Measurements from ENCODE around the gene NEUROG1.

Gene NEUROG1, protein sequence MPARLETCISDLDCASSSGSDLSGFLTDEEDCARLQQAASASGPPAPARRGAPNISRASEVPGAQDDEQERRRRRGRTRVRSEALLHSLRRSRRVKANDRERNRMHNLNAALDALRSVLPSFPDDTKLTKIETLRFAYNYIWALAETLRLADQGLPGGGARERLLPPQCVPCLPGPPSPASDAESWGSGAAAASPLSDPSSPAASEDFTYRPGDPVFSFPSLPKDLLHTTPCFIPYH

DNA sequence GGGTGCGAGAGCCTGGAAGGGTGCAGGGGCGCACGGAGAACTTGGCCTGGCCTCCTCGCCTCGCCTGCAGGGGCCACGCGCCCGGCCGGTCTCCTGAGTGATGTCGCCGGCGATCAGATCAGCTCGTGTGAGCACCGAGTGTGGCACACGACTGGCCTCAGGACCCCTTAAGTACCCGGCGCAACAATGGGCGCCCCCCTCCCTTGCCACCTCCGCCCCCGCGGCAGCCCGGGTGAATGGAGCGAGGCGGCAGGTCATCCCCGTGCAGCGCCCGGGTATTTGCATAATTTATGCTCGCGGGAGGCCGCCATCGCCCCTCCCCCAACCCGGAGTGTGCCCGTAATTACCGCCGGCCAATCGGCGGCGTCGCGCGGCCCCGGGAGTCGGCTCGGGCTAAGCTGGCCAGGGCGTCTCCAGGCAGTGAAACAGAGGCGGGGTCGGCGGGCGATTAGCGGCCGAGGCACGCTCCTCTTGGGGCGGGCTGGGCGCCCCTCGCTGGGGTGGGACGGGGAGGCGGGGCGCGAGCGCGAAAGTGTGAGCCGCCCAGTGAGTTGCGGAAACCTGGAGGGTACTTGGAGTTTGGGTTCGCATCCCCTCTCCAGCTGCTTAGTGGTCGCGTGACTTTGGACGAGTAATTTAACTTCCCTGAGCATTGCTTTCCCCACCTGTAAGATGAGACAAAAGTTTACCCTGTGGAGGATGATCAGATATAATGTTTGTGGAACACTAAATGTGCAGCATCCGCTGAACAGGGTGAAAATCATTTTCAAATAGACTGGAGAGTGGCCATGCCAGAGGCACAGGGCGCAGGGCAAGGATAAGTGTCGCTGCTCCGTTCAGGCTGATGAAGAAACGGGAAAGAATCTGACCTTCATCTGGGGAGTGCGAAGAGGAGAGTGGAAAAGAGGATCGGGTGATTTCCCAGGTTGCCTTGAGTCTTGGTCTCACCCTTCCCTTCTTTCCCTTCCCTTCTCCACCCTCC lies at the start of gene NEUROG1:
Gene NEUROG1, minus strand, starts transcription at position 145 of the 982 bp plus-strand sequence. CDS start 274 bp downstream, outside the sequence.
- no peak for DNase-seq (ENCODE audit: low spot score)

DNA sequence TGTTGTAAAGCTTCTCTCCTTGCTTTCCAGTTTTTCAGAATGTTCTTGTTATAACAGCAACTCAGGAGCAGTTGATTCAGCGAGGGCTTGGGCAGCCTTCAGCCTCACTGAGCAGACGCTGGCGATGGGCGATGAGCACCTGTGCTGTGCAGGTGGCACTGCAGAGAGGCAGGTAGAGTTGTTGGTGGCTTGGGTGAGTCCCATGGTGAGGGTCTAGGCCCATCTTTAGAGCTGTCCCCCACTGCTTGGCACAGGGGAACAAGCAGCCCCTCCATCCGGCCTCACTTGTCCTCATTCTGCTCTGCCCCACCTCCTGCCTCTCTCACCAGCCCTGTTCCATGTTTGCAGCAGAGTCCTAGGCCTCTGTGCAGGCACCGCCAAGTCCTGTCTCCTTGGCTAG lies 49.2 kb upstream of the NEUROG1 start:
- DNase-seq (ENCODE audit: low spot score), result no peak

DNA sequence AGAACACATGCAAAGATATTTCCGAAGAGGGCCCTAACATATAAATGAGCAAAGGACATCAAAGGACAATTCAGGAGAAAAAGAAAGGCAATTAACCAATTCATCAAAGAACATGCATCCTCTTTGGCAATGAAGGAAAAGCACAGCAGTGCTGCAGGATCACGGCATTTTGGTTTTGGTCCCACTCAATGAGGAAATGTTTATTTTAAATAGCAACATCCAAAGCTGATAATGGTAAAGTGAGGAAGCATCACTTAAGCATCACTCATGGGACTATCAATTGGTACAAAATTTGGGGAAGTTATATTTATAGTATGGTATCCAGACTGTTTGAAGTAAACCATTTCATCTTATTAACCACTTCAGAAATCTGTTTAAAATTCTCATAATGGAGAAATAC lies 48.5 kb upstream of the NEUROG1 start:
- DNase-seq (ENCODE audit: low spot score), result no peak

DNA sequence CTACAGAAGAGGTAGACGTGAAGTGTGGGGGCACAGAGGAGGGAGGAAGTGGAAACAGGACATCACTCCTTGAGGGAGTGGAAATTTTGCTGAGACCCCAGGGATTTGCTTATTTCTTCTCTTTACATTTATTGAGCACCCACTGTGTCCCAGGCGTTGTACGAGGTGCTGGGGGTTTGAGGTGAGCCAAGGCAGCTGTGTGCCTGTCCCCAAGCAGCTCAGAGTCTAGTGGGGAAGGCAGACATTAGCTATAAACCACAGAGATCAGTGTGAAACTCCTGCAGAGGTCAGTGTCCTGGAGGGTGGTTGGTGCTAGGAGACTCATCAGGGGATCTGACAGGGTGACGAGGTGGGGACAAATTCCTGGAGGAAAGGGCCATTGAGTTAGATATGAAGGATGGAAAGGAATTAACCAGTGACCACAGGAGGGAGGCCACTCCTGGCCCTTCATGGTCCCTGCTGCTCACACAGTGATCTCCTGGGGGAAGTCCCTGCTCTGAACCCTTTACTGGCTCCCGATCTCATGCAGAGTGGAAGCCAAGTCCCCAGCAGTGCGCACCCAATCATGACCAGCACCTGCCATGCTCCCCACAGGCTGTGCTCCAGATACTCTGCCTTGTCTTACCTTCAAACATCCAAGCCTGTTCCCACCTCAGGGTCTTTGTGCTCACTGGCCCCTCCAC lies 46.5 kb upstream of the NEUROG1 start:
- no peak for DNase-seq (ENCODE audit: low spot score)

DNA sequence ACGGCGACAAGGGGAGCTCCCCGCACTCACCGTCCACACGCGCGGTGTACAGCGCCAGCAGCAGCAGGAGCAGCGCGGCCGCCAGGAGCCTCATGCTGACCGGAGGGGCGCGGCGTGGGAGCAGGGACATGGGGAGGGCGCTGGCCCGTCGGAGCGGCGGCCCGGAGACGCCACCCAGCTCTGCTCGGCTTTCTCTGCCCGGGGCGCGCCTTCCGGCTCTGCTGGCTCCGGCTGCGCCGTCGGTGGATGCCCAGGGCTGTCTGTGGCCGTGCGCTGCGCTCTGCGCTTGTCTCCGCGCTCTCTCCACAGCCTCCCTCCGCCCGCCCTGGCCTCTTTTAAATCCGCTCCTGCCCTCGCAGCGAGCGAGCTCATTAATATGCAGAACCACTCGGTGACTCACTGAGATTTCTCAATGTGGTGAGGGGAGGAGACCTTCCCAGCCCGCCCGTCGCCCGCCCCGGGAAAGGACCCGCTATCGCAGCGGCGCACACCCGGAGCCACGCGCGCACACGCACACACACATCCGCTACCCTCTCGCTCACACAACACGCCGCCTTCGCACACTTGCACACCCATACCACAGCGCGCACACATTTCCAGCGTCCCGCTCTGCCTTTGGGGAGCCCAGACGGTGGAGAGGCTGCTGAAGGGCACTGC lies 43.0 kb upstream of the NEUROG1 start, which contains the start of gene CXCL14:
Gene CXCL14, minus strand, starts transcription at position 307 of the 657 bp plus-strand sequence. Its CDS starts 213 bp downstream, at position 94.
- DNase-seq (ENCODE audit: low spot score), result no peak

DNA sequence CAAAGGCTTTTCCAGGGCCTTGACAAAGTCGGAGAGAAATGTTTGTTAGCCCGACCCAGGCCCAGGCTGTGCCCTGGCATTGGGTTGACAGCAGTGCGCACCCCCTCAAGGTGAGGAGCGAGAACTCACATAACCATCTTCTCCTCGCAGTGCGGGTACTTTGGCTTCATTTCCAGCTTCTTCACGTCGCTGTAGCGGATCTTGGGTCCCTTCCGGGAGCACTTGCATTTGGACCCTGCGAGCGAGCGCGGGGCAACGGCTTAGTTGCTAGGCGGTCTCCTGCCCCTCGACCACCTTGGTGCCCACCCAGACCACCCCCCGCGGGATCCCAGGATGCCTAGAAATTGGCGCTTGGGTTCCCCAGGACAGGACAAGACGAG lies 42.5 kb upstream of the NEUROG1 start:
- no peak for DNase-seq (ENCODE audit: low spot score)

DNA sequence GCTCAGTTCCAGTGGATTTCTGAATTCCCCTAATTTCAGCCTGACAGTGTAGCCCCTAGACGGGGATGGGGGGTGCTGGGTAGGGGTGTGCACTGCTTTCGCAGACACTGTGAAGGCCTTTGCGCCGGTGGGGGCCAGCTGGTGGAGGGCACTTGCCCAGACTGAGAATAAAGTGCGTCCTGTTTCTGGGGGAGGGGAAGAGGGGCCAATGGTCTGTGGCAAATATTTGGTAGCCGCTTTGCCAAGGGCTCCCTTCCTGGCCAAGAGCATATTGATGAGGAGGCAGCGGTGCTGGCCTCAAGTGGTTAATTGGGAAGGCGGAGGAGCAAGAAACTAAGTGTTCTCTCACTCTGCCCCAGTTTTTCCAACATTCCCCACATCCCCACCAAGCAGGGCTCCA lies 41.7 kb upstream of the NEUROG1 start:
- no peak for DNase-seq (ENCODE audit: low spot score)

DNA sequence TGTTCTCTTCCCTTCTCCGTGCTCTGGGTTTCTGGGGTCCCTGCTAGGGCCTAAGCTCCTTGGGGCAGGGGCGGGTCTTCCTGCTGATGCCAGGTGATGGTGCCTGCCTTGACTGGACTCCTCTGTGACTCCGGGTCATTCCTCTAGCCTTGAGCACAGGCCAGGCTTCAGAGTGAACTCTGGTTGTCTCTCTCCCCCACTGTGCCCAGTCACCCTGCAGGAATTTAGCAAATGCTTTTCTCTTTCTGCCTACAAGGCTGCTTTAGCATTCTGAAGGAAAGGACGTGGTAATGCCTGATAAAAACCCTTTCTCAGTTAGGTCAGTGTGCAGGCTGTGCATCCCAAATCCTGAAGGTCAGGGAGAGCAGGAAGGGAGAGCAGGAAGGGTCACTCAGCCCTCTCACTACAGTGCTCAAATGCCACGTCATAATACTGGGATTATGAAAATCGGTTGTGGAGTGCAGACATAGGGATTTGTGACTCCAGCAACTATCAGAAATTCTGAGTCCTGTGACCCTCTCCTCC lies 40.4 kb upstream of the NEUROG1 start:
- DNase-seq (ENCODE audit: low spot score), result no peak

DNA sequence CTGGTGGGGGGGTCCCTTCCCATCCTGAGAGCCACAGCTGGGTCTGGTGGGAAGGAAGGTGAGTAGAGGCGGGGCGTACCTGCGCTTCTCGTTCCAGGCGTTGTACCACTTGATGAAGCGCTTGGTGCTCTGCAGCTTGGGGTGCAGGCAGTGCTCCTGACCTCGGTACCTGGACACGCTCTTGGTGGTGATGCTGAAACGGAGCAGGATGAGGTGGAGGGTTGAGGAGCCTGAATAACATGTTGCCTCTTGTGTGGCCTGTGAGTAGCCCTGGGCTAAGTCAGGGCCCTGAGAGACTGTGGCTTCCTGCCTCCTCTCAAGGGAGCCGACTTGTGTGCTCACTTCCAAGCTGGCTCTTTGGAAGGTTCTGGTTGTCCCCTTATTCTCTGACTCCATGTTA lies 38.7 kb upstream of the NEUROG1 start:
- no peak for DNase-seq (ENCODE audit: low spot score)

DNA sequence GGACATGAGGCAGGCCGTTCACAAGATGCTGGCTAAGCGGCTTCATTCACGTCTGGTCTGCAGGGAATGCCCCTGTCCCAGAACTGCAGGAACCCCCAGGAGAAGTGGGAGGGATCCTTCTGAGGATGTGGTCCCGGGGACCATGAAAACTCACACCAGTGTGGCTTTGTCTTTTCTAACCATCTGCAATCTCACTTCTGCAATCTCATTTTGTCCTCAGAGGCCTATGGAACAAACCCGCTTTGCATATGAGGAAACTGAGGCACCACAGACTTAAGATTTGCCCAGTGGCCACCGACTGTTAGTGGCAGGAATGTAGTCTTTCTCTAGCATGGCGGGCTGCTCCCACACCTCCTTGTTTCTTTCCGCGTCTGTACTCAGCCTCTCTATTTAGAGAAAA lies 36.1 kb upstream of the NEUROG1 start:
- no peak for DNase-seq (ENCODE audit: low spot score)

DNA sequence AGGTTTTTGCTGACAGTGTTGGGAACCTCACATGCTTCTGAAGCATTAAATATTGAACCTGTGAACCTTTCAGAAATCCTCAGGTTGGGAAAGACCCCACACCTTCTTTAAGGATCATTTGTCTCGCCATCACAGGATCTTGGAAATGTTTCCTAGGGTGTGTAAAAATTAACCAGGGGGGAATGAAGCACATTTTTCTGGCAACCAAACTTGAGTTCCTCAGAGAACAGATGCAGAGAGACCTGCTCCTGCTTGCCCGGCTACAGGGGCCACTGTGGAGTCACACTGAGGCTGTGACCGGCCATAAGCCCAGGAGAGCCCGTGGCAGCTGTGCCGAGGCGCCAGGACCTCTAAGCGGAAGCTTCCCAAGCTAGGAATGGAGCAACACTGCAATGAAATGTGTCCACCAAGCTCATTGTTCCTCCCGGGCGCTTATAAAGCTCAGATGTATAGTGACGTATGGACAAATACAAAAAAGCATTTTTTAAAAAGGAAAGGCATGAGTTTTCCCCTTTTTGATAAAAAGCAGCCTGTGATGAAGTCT lies 35.4 kb upstream of the NEUROG1 start:
- no peak for DNase-seq (ENCODE audit: low spot score)

DNA sequence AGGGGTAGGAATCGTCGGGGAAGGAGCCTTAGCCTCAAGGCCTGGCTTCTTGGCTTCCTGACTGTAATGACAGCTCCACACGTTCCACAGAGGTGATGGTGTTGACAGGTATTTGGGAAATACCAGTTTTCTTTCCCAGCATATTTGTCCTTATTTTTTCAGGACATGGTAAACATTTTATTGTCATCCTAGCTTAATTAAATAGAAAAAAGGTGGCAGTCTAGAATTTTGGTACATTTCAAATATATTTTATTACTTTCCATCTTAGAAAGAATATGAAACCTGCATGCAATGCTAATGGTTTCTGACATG lies 34.6 kb upstream of the NEUROG1 start:
- DNase-seq (ENCODE audit: low spot score), result no peak

DNA sequence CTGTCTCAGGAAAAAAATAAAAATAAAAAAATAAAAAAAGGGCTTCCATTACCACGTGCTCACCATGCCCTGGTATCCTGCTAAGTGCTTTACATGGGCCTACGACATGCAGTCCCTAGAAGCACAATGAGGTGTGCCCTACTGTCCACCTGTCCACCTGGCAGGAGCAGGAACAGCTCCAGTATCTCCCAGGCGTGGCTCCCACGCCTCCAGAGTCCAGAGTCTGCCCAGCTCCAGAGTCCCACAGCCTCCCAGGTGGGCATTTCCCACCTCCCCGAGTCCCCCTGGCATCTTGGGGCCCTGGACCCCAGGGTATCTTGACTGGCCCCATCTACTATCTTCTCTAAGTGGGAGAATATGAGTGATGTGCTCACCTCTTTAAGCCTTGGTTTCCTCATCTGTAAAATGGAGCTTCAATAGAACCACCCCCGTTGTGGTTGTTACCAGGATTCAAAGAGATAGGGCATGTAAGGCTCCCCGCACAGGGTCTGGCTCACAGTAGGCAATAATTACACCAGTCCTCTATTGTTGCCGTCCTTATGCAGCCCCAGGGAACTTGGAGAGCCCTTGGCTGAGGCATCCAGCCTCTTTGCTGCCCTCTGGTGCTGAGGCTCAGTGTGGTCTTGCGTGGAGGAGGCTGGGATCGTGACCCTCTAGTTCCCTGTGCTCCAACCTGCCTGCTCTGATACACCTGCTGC lies 34.1 kb upstream of the NEUROG1 start:
- DNase-seq (ENCODE audit: low spot score), result no peak

DNA sequence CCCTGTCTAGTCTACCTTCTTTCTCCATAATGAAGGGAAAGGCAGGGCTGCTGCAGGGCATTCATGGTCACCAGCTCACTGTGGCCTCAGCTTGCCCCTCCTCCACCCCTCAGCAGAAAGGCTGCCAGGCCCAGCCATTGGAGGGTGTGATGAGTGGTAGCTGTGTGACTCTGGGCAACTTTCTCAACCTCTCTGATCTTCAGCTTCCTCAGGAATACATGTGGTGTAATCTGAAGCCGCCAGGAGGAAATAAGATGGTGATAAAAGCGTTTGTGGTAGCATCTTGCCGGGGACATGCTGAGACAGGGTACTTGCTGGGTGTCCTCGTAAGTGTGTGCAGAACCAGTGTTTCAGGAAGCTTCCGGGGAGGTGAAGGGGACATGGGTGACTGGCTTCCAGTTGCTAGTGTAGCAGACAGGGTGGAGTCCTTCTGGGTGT lies 33.2 kb upstream of the NEUROG1 start:
- no peak for DNase-seq (ENCODE audit: low spot score)

DNA sequence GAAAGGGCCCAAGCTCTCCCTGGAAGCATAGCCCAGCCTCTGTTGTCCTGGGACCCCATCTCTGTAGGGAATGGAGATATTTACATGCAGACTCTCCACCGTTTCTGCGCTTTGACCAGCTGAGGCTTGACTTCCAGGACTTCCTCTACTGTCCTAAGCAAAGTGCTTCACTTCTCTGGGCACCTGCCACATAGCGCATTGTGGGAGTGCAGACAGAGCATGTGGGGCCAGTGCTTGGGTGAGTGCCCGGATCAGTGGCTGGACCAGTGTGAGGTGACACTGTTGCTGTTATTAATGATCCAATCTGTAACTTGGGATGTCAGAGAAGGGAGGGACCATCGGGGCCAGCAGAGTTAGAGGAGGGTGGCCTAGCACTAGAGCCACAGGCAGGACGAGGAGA lies 32.5 kb upstream of the NEUROG1 start:
- no peak for DNase-seq (ENCODE audit: low spot score)

DNA sequence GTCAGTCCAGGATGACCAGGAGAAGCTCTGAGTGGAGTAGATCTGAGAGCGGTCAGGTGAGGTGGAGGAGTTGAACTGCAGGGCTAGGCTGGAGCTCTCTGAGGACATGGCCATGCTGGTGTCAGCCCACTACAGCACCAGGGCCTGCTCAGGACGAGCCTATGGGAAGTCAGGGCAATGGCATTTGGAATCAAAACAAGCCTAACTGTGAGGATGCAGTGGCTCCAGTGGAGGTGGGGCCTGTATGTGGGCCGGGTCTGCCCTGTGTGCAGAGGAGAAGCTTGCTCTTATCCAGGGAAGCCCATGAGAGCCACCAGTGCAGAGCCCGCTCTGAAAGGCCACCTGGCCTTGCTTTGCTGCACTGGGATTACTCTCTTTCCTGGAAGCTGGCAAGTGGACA lies 31.9 kb upstream of the NEUROG1 start:
- no peak for DNase-seq (ENCODE audit: low spot score)

DNA sequence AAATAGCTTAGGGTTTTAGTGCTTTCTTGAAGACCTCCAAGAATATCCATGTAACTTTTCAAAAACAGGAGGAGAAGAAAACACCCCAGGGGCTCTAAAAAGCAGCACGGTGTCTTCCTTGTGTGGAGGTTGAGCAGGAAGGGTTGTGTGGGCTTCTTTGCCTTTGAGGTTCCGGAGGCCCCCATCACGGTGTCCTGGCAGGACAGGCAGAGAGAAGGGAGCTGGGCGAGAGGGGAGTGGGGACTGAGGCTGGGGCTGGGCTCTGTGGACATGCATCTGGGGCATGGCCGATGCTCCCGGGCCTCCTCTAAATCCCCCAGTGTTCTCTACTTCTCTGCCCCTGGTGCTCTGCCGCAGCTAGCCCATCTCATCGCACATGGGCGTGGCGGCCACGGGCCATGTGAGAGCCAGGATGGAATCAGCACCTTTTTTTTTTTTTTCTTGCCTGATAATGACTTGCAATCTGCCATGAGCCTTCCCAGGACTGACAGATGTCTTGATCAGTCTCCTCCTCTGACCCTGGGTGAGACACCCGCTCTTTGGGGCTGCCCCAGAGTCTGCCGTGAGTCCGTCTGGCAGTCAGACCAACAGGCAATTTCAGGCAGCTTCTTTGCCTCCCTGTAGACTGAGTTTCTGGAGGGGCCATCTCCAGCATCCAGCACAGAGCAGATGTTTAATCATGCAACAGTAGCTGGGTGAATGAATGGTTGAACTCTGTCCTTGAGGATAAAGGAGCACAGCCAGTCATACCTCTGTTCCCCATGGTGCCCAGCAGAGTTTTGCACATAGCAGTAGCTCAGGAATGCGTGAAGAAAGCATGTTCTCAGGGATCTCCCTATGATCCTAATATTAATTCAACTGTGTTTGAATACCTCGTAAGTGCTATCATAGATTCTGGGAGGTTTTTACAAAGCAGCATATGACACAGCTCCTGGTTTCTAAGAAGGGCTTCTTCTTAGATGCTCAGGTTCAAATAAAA lies 30.9 kb upstream of the NEUROG1 start:
- no peak for DNase-seq (ENCODE audit: low spot score)

DNA sequence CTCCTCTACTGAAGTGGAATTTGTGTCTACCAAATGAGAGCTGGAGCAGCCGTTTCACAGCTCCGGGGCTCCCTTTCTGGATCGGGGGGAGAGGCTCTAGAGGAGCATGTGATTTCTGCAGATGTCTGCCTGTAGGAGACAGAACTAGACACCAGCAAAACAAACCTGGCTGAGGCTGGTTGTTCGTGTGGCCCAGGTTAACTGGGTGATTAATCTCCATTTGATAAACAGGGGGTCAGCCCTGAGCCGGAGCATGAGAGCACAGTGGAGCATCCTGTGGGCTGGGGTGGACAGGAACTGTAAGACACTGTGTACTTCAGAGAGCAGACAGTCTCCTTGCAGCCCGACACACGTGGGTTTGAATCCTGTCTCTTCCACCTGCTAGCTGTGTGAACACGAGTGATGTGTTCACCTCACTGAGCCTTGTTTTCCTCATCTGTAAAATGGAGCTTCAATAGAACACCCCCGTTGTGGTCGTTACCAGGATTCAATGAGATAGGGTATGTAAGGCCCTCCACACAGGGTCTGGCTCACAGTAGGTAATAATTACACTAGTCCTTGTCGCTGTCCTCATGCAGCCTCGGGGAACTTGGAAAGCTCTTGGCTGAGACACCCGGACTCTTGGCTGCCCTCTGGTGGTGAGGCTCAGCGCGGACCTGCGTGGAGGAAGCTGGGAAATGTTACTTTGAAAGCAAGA lies 30.1 kb upstream of the NEUROG1 start:
- DNase-seq (ENCODE audit: low spot score), result peak; percentile 49

DNA sequence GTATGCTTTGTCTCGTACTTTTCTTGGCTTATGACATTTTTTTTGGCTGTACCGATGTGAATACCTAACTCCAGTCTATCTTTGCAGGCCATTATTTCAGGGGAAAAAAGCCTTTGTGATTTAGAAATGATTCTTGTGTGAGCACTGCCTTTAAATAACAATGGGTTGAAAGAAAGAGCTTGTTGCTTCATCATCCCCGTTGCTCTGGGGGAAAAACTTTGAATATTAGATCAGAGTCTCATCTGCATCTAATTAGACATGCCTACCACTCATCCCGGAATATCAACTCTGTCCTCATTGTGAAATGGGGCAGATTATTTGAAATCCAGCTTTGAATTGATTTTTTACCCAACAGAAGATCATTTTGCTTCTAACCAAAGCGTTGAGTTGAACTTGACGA lies 29.5 kb upstream of the NEUROG1 start:
- no peak for DNase-seq (ENCODE audit: low spot score)

Measured in CD4-positive, alpha-beta T cell treated with Interleukin-6 at 100 ng/mL for 8 hours (primary cell).